K562 (cell line): Measurements from ENCODE around the gene KLF4. TPM values are rescaled to one million over a fixed set of nuclear protein-coding genes. Genes with fewer than 3 reads are reported as not detected.

Experiments
- ATAC-seq: fragments of 200-7000 bp; cut with Tn5 transposase; 3 replicates; pipeline ENCODE4 v1.9.1; 2020; ENCODE audit warnings: moderate library complexity
- BruUV-seq: library from RNA; stranded (reverse); fragments of 400-500 nt; replicated peaks from 2 replicates; lab custom pipeline; 2021; lab: Mats Ljungman, UMichigan
- CTCF ChIA-PET: fragments of 300-600 bp; formaldehyde crosslinking; extraction: SDS; loops from one replicate; lab custom pipeline; 2021; ENCODE audit warnings: low intra/inter-chr PET ratio; lab: Yijun Ruan, JAX
- POLR2A ChIA-PET: fragments of 300-600, 350-650 bp; sonication (Branson Sonifier 250); formaldehyde crosslinking; extraction: SDS; loops from one replicate; lab custom pipeline; 2021; ENCODE audit warnings: antibody characterized with exemption, inconsistent platforms; lab: Yijun Ruan, JAX
- DNase-seq, 4 experiments: peaks; one replicate each; pipeline versions ENCODE4 v3.0.0 to v3.0.0-alpha.2; 2011 to 2018; ENCODE audit warnings: low spot score in 3 of 4, mixed read lengths in 3 of 4; ENCODE audit errors: extremely low read depth in 1 of 4
- FAIRE-seq: peaks from 2 replicates; lab custom pipeline; 2011; peaks lifted over from hg19 to GRCh38; lab: Jason Lieb, UNC
- H2AFZ ChIP-seq: 2 replicates; pipeline ENCODE4 v1.6.0; 2011; ENCODE audit warnings: low read depth, low read length, control low read depth, inconsistent platforms
- H3K27ac ChIP-seq: fragments of 200-600 bp; 3 replicates; pipeline ENCODE4 v1.8.0; 2011; ENCODE audit warnings: low read depth, mild to moderate bottlenecking, control low read depth, inconsistent platforms, low read length, moderate library complexity, mixed read lengths; ENCODE audit errors: extremely low read depth
- H3K27me3 ChIP-seq, 2 experiments: fragments of 300-600 bp in 1 of 2; 2 replicates in 1 of 2; 3 replicates in 1 of 2; pipeline versions ENCODE4 v1.6.0 to v1.8.0; 2011; ENCODE audit warnings: inconsistent platforms in 2 of 2, low read length in 2 of 2, mild to moderate bottlenecking in 1 of 2, mixed read lengths in 1 of 2, moderate library complexity in 1 of 2; ENCODE audit not compliant: control insufficient read depth in 2 of 2, insufficient read depth in 2 of 2
- H3K36me3 ChIP-seq: fragments of 300-600 bp; 3 replicates; pipeline ENCODE4 v1.8.0; 2011; ENCODE audit warnings: mild to moderate bottlenecking, low read length, inconsistent platforms; ENCODE audit not compliant: control insufficient read depth, insufficient read depth
- H3K4me1 ChIP-seq, 2 experiments: fragments of 200-600 bp in 1 of 2; replicated peaks in 1 of 2; 2 replicates in 1 of 2; 3 replicates in 1 of 2; pipeline versions ENCODE4 v1.5.1 to v1.8.0; 2011; ENCODE audit warnings: inconsistent platforms in 2 of 2, low read length in 2 of 2, mild to moderate bottlenecking in 1 of 2, mixed read lengths in 1 of 2, moderate library complexity in 1 of 2; ENCODE audit not compliant: control insufficient read depth in 2 of 2, insufficient read depth in 2 of 2
- H3K4me2 ChIP-seq: 2 replicates; pipeline ENCODE4 v1.6.1; 2011; ENCODE audit warnings: low read length, control low read depth, inconsistent platforms, mixed read lengths; ENCODE audit not compliant: insufficient read depth
- H3K4me3 ChIP-seq: fragments of 200-600 bp; sonication (generic), shearing (Covaris generic); 2 replicates; pipeline ENCODE4 v1.5.1; 2016; ENCODE audit warnings: control low read depth, inconsistent platforms
- H3K79me2 ChIP-seq: fragments of 200-600 bp; 3 replicates; pipeline ENCODE4 v1.8.0; 2011; ENCODE audit warnings: low read length, inconsistent platforms; ENCODE audit not compliant: control insufficient read depth, insufficient read depth
- H3K9ac ChIP-seq, 2 experiments: 2 replicates each; pipeline versions ENCODE4 v1.6.0 to v1.6.1; 2011; ENCODE audit warnings: low read depth in 2 of 2, low read length in 2 of 2, control low read depth in 1 of 2, inconsistent platforms in 1 of 2, mild to moderate bottlenecking in 1 of 2, mixed read lengths in 1 of 2; ENCODE audit not compliant: insufficient read depth in 1 of 2
- H3K9me1 ChIP-seq: one replicate; pipeline ENCODE4 v1.6.0; 2011; ENCODE audit warnings: inconsistent platforms, mild to moderate bottlenecking, low read length, moderate library complexity; ENCODE audit not compliant: control insufficient read depth, insufficient read depth
- H3K9me3 ChIP-seq: replicated peaks from 2 replicates; pipeline ENCODE4 v1.5.1; 2011; ENCODE audit warnings: low read depth, low read length, inconsistent platforms; ENCODE audit not compliant: control insufficient read depth, insufficient read depth
- H4K20me1 ChIP-seq: replicated peaks from 2 replicates; pipeline ENCODE4 v1.6.1; 2011; ENCODE audit warnings: low read length, inconsistent platforms, mixed read lengths; ENCODE audit not compliant: control insufficient read depth, insufficient read depth
- CHD4 ChIP-seq: fragments of 200-600 bp; sonication (generic); IDR thresholded peaks from 3 replicates; pipeline ENCODE4 v1.6.1; 2012; ENCODE audit warnings: low read depth, mild to moderate bottlenecking, mixed read lengths, low read length, inconsistent platforms; ENCODE audit not compliant: insufficient read depth, insufficient replicate concordance, poor library complexity, severe bottlenecking
- FUS ChIP-seq: fragments of 200-400 bp; formaldehyde crosslinking; optimal IDR thresholded peaks from 2 replicates; pipeline ENCODE3; 2017; ENCODE audit warnings: low read depth, low read length
- LARP7 ChIP-seq: fragments of 450-650 bp; IDR thresholded peaks from 2 replicates; pipeline ENCODE4 v1.6.1; 2016
- ZFP30 ChIP-seq: fragments of 250-450 bp; sonication (Bioruptor Pico); IDR thresholded peaks from 2 replicates; pipeline ENCODE4 v1.8.0; 2022; ENCODE audit warnings: moderate library complexity, mild to moderate bottlenecking, inconsistent platforms, borderline replicate concordance
- ZNF23 ChIP-seq: fragments of 250-450 bp; sonication (Bioruptor Pico); IDR thresholded peaks from 2 replicates; pipeline ENCODE4 v1.4.0; 2020; ENCODE audit warnings: mild to moderate bottlenecking
- ZNF24 ChIP-seq: fragments of 450-650 bp; IDR thresholded peaks from 2 replicates; pipeline ENCODE4 v1.6.1; 2016
- ZNF57 ChIP-seq: fragments of 450-650 bp; formaldehyde crosslinking; IDR thresholded peaks from 2 replicates; pipeline ENCODE4 v1.4.0; 2020; ENCODE audit warnings: mild to moderate bottlenecking, moderate library complexity
- ZNF655 ChIP-seq: fragments of 250-450 bp; sonication (Bioruptor Pico); IDR thresholded peaks from 2 replicates; pipeline ENCODE4 v1.5.0; 2021
- ZNF76 ChIP-seq: fragments of 250-450 bp; sonication (Bioruptor Pico); IDR thresholded peaks from 2 replicates; pipeline ENCODE4 v1.4.0; 2020; ENCODE audit warnings: mild to moderate bottlenecking, moderate library complexity, borderline replicate concordance
- WGBS: fragments of 100-300 bp; shearing (Covaris generic); methylation state at CpG from one replicate; pipeline ENCODE4 v1.1.6; 2016; ENCODE audit warnings: low coverage, mixed read lengths; ENCODE audit not compliant: insufficient coverage; ENCODE audit errors: missing lambda C conversion rate; 5-methylcytosine and 5-hydroxymethylcytosine counted together
- in situ Hi-C: fragments of 300-500 bp; cut with MboI; formaldehyde crosslinking; loops from 4 replicates; pipeline ENCODE4 v1.15.0; 2018; ENCODE audit warnings: inconsistent platforms, mixed read lengths
- intact Hi-C: fragments of 100-400 bp; cut with micrococcal nuclease; formaldehyde crosslinking; loops from 2 replicates; pipeline ENCODE4 v1.14.2; 2022
- polyA plus RNA-seq, 8 experiments: library from polyadenylated mRNA; depleted of rRNA in 4 of 8; stranded (reverse) in 5 of 8; unstranded in 3 of 8; fragments of >200 nt; fragmentation: Nextera tagmentation in 2 of 8; fragmentation: Illumina TruSeq in 1 of 8; extraction: Ambion mirVana in 2 of 8; extraction: Trizol in 1 of 8; gene quantifications; 2 replicates each; pipeline versions ENCODE4 v1.2.1 to v1.2.3, GENCODE V29; 2011 to 2014; ENCODE audit warnings: inconsistent platforms in 1 of 8, missing spikeins in 1 of 8
- total RNA-seq, 7 experiments: library from RNA; depleted of rRNA in 6 of 7; stranded (reverse); fragments of >200 nt in 6 of 7; fragmentation: Illumina TruSeq in 2 of 7; extraction: Trizol in 2 of 7; gene quantifications; 2 replicates each; pipeline versions ENCODE4 v1.2.1 to v1.2.3, GENCODE V29; 2011 to 2021; ENCODE audit warnings: low replicate concordance in 1 of 7

The KLF4 gene
- total and polyA plus RNA-seq, 9 of the 15 experiments (the other 6 are each of a cell fraction or from before 2014, with no cell fraction given): 0.04 to 0.95 (median 0.22) TPM

- TF ChIP-seq FUS (no peak), ZNF76 (CRISPR knock-in tag) (no peak), LARP7 (no peak), ZNF655 (no peak), ZFP30 (CRISPR knock-in tag) (no peak), CHD4 (no peak), ZNF57 (CRISPR knock-in tag) (no peak), ZNF23 (no peak), ZNF24 (no peak)
- peaks cover 6 to 13% of the 10 kb centered on the region in 2 experiments; a peak in 4 of 5 replicates for H3K27me3 ChIP-seq
- H4K20me1 ChIP-seq: no peaks in the 10 kb centered on the region
- no peak overlapping the region for H2AFZ ChIP-seq
- H3K27ac ChIP-seq: no peak overlapping the region
- no peak overlapping the region for H3K4me3 ChIP-seq
- CTCF ChIA-PET: no interaction called here
- no peaks in the 10 kb centered on the region for H3K9me1 ChIP-seq
- no peaks in the 10 kb centered on the region for H3K9me3 ChIP-seq
- BruUV-seq: no TSS peak
- intact Hi-C loops (no loop called here), in situ Hi-C loops (loop anchor here (10.0 kb wide), 1 partner anchor 1092 kb away; no protein-coding TSS in a partner anchor)
- FAIRE-seq (no peak), ATAC-seq (no peak), DNase-seq (no peak)
- H3K9ac ChIP-seq: no peak overlapping the region
- H3K79me2 ChIP-seq: no peaks in the 10 kb centered on the region
- H3K36me3 ChIP-seq: no peaks in the 10 kb centered on the region
- no peak overlapping the region for H3K4me2 ChIP-seq
- WGBS: 0% methylated on average over 9 of the region's 9 CpGs
- POLR2A ChIA-PET: no interaction called here
- no peaks in the 10 kb centered on the region for H3K4me1 ChIP-seq
Measured at GRCh38 chr9:107472581-107473340, 16.8 kb downstream of the KLF4 start.
